Keratinocyte (primary cell): ENCODE measurements around the gene XIRP2. TPM values are rescaled to one million over a fixed set of nuclear protein-coding genes. Genes with fewer than 3 reads are reported as not detected.

Experiments
- DNase-seq: peaks from one replicate; pipeline ENCODE4 v3.0.0-alpha.2; 2011; ENCODE audit warnings: low read depth, missing footprints, low spot score
- FAIRE-seq: peaks from 2 replicates; lab custom pipeline; 2011; peaks lifted over from hg19 to GRCh38; lab: Jason Lieb, UNC
- H2AFZ ChIP-seq: 2 replicates; pipeline ENCODE4 v1.6.0; 2012; ENCODE audit warnings: low read length, control low read depth, inconsistent platforms; ENCODE audit not compliant: control insufficient read depth
- H3K27ac ChIP-seq: 2 replicates; pipeline ENCODE4 v1.5.1; 2011; ENCODE audit warnings: low read length; ENCODE audit not compliant: control insufficient read depth, insufficient read depth
- H3K27me3 ChIP-seq: 3 replicates; pipeline ENCODE4 v1.6.0; 2011; ENCODE audit warnings: low read length; ENCODE audit not compliant: control insufficient read depth, insufficient read depth; ENCODE audit errors: extremely low read depth
- H3K36me3 ChIP-seq, 2 experiments: 2 replicates in 1 of 2; 3 replicates in 1 of 2; pipeline ENCODE4 v1.5.1; 2011; ENCODE audit warnings: low read length in 2 of 2, mild to moderate bottlenecking in 1 of 2; ENCODE audit not compliant: control insufficient read depth in 2 of 2, insufficient read depth in 2 of 2; ENCODE audit errors: extremely low read depth in 1 of 2
- H3K4me1 ChIP-seq: 3 replicates; pipeline ENCODE4 v1.5.1; 2011; ENCODE audit warnings: low read length; ENCODE audit not compliant: control insufficient read depth, insufficient read depth; ENCODE audit errors: extremely low read depth
- H3K4me2 ChIP-seq: 3 replicates; pipeline ENCODE4 v1.6.0; 2011; ENCODE audit warnings: low read depth, low read length; ENCODE audit not compliant: control insufficient read depth, insufficient read depth; ENCODE audit errors: extremely low read depth
- H3K4me3 ChIP-seq, 3 experiments: fragments of 200-600 bp in 1 of 3; sonication (generic) in 1 of 3; 2 replicates in 2 of 3; 3 replicates in 1 of 3; pipeline ENCODE4 v1.5.1; 2011 to 2016; ENCODE audit warnings: low read length in 3 of 3, mild to moderate bottlenecking in 3 of 3, control low read depth in 2 of 3, inconsistent platforms in 1 of 3, low read depth in 1 of 3, mixed read lengths in 1 of 3, mixed run types in 1 of 3, moderate library complexity in 1 of 3; ENCODE audit not compliant: control insufficient read depth in 2 of 3, insufficient read depth in 2 of 3; ENCODE audit errors: extremely low read depth in 1 of 3
- H3K79me2 ChIP-seq: 2 replicates; pipeline ENCODE4 v1.6.0; 2012; ENCODE audit warnings: low read length; ENCODE audit not compliant: control insufficient read depth, insufficient read depth
- H3K9ac ChIP-seq: 3 replicates; pipeline ENCODE4 v1.6.0; 2011; ENCODE audit warnings: low read length; ENCODE audit not compliant: control insufficient read depth, insufficient read depth; ENCODE audit errors: extremely low read depth
- H3K9me1 ChIP-seq: 3 replicates; pipeline ENCODE4 v1.6.0; 2011; ENCODE audit warnings: low read length; ENCODE audit not compliant: control insufficient read depth, insufficient read depth; ENCODE audit errors: extremely low read depth
- H3K9me3 ChIP-seq: 2 replicates; pipeline ENCODE4 v1.5.1; 2012; ENCODE audit warnings: low read depth, low read length; ENCODE audit not compliant: control insufficient read depth
- H4K20me1 ChIP-seq: 3 replicates; pipeline ENCODE4 v1.6.0; 2011; ENCODE audit warnings: low read length; ENCODE audit not compliant: control insufficient read depth, insufficient read depth; ENCODE audit errors: extremely low read depth
- EZH2 ChIP-seq: IDR thresholded peaks from one replicate; pipeline ENCODE4 v1.6.1; 2012; ENCODE audit warnings: inconsistent platforms, mild to moderate bottlenecking, low read length, moderate library complexity
- dilution Hi-C: fragments of 300-500 bp; cut with MboI; formaldehyde crosslinking; loops from one replicate; pipeline ENCODE4 v1.7.0; 2020; ENCODE audit warnings: low sequenced_read_pairs; ENCODE audit not compliant: extremely low pct_ligation_motif_present
- polyA plus RNA-seq, 5 experiments: library from polyadenylated mRNA; depleted of rRNA in 3 of 5; stranded (reverse) in 3 of 5; stranded (forward) in 1 of 5; unstranded in 1 of 5; fragments of >200 nt; gene quantifications; 1 replicate in 1 of 5; 2 replicates in 3 of 5; 3 replicates in 1 of 5; pipeline versions ENCODE4 v1.2.1 to v1.2.3, GENCODE V29; 2011 to 2012; ENCODE audit warnings: missing spikeins in 2 of 5, low read depth in 1 of 5, low replicate concordance in 1 of 5
- TF ChIP-seq, protein P1 (sequence below), 3 experiments: IDR thresholded peaks in 1 of 3; conservative IDR thresholded peaks in 1 of 3; optimal IDR thresholded peaks in 1 of 3; 2 replicates in 2 of 3; 3 replicates in 1 of 3; pipeline versions ENCODE3 to v1.5.1; 2011; ENCODE audit warnings: low read length in 3 of 3, mild to moderate bottlenecking in 3 of 3, moderate library complexity in 2 of 3, control low read depth in 1 of 3, inconsistent platforms in 1 of 3; ENCODE audit not compliant: insufficient read depth in 2 of 3; ENCODE audit errors: extremely low read depth in 1 of 3

XIRP2 gene
- polyA plus RNA-seq, 1 donor (not counting 4 experiments of a cell fraction or from before 2014, with no cell fraction given), result 0.01 TPM

- Histone ChIP-seq H3K4me2 (no peak overlapping the region), H3K9me1 (no peaks in the 10 kb centered on the region), H4K20me1 (no peaks in the 10 kb centered on the region), H3K36me3 (no peaks in the 10 kb centered on the region), H3K4me1 (no peaks in the 10 kb centered on the region), H3K4me3 (no peak overlapping the region), H3K27ac (no peak overlapping the region), H3K9ac (no peak overlapping the region), H2AFZ (no peak overlapping the region), H3K27me3 (no peaks in the 10 kb centered on the region), H3K79me2 (no peaks in the 10 kb centered on the region), H3K9me3 (no peaks in the 10 kb centered on the region)
- DNase-seq, result no peak
- dilution Hi-C loops, result no loop called here
- no peak for TF ChIP-seq EZH2
- TF ChIP-seq, protein P1, sequence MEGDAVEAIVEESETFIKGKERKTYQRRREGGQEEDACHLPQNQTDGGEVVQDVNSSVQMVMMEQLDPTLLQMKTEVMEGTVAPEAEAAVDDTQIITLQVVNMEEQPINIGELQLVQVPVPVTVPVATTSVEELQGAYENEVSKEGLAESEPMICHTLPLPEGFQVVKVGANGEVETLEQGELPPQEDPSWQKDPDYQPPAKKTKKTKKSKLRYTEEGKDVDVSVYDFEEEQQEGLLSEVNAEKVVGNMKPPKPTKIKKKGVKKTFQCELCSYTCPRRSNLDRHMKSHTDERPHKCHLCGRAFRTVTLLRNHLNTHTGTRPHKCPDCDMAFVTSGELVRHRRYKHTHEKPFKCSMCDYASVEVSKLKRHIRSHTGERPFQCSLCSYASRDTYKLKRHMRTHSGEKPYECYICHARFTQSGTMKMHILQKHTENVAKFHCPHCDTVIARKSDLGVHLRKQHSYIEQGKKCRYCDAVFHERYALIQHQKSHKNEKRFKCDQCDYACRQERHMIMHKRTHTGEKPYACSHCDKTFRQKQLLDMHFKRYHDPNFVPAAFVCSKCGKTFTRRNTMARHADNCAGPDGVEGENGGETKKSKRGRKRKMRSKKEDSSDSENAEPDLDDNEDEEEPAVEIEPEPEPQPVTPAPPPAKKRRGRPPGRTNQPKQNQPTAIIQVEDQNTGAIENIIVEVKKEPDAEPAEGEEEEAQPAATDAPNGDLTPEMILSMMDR (optimal IDR thresholded peaks at IDR 0.05 in 1 of 3, IDR thresholded peaks at IDR 0.05 in 1 of 3, conservative IDR thresholded peaks at IDR 0.05 in 1 of 3; ENCODE audit: extremely low read depth in 1 of 3, insufficient read depth in 2 of 3, low read length in 3 of 3), result no peak
- FAIRE-seq, result no peak
Observed at GRCh38 chr2:167110345-167110744, 222.1 kb downstream of the XIRP2 start.

DNA sequence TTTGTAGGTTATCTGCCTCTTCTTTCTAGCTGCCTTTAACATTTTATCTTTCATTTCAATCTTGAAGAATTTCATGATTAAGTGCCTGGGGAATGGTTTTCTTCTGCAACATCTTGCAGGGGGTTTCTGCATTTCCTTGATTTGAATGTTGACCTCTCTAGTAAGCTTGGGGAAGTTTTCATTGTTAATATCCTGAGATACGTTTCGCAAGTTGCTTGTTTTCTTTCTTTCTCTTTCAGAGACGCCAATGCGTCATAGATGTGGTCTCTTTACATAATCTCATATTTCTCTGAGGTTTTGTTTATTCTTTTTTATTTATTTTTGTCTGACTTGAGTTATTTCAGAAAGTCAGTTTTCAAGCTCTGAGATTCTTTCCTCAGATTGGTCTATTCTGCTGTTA, 225.7 kb downstream of the XIRP2 start:
- Histone ChIP-seq H3K4me2 (no peak overlapping the region), H2AFZ (no peak overlapping the region)
- no peak for TF ChIP-seq EZH2
- TF ChIP-seq, protein P1 (optimal IDR thresholded peaks at IDR 0.05 in 1 of 3, IDR thresholded peaks at IDR 0.05 in 1 of 3, conservative IDR thresholded peaks at IDR 0.05 in 1 of 3; ENCODE audit: extremely low read depth in 1 of 3, insufficient read depth in 2 of 3, low read length in 3 of 3), result no peak

More for the DNA sequence above, 225.7 kb downstream of the XIRP2 start:
- no peak overlapping the region for H3K27ac ChIP-seq
- dilution Hi-C loops, result no loop called here
- H3K27me3 ChIP-seq, result no peaks in the 10 kb centered on the region
- DNase-seq, result no peak
- H3K79me2 ChIP-seq, result no peaks in the 10 kb centered on the region
- no peak overlapping the region for H3K4me3 ChIP-seq
- H3K36me3 ChIP-seq, result no peaks in the 10 kb centered on the region
- H3K4me1 ChIP-seq, result no peaks in the 10 kb centered on the region
- no peaks in the 10 kb centered on the region for H3K9me3 ChIP-seq
- no peaks in the 10 kb centered on the region for H4K20me1 ChIP-seq
- no peak overlapping the region for H3K9ac ChIP-seq
- no peak for FAIRE-seq
- H3K9me1 ChIP-seq, result no peaks in the 10 kb centered on the region
